ENCODE measurements around the gene CARMIL1. TPM values are rescaled to one million over a fixed set of nuclear protein-coding genes. Genes with fewer than 3 reads are reported as not detected.
"Not testable (repeated sequence)": the region's sequence is repeated elsewhere in the genome, so short reads cannot be mapped to it uniquely, and the experiment has no call there.

The CARMIL1 gene
- polyA plus RNA-seq, 1 donor = 2.2 TPM

DNA sequence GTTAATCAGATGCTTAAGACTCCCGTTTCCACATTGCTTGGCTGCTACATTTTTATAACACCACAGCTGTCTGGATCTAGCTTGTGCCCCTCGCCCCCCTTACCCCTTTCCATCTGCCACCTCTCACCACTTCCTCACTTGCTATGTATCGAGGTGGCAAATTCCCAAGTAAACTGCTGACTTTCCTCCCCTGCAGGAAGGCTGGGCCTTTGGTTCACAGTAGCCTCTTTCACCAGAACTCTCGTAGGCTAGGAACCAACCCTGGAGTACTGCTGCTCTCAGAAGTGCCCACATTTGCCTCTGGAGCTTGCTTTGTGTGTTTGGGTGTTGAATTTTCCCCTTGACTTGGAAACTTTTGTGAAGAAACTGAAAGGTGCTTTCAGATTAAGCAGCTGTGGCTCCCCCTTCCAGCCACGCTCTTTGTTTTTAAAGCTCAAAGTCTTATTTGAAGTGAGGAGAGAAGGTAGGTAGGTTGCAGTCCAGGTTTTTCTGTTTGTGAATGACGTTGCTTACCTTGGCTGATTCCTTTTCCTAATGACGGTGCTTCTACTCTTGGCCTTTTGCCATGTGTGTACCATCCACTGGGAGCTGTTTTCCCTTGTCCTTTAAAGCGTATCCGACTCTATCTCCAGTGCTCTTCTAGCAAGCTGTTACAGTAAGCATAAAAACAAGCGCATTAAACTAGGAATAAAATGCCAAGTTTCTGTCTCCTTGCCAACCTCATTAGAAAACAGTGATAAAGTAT, 90.4 kb downstream of the CARMIL1 start:
- DNase-seq (ENCODE audit: low read depth) = no peak

DNA sequence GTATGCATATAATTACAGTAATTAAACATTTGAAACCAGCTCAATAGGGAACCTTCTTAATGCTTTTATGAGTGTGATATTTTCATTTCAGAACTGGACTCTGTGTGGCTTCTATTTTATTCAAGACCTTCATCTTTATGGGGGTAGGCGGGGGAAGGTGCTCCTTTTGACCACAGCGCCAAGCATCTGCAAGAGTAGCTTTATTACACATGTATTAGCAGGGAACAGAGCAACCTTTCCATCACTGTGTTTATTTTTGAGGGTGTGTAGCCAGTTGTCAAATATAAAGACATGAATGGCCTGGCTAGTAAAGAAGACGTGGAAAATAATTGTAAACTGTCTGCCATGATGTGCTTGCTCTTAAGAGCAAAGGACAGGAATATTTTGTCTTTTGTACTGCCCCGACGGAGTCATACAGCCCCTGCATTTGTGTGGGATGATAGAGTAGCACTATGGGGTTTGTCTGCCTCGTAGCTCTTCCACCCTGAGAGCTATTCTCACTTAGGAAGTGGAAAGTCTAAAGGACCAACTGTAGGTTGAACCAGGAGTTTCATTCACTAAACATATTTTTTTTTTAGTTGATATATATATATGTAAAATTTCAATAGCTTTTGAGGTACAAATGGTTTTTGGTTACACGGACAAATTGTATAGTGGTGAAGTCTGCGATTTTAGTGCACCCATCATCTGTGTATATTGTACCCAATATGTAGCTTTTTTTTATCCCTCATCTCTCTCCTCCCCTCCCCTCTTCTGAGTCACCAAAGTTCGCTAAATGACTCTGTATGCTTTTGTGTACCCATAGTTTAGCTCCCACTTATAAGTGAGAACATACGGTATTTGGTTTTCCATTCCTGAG, 91.2 kb downstream of the CARMIL1 start:
- DNase-seq (ENCODE audit: low read depth) = no peak

DNA sequence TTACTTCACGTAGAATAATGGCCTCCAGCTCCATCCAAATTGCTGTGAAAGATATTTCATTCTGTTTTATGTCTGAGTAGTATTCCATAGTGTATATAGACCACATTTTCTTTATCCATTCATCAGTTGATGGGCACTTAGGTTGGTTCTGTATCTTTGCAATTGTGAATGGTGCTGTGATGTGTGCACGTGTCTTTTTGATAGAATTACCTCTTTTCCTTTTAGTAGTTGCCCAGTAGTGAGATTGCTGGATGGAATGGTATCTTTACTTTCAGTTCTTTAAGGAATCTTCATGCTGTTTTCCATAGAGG, 91.8 kb downstream of the CARMIL1 start:
- DNase-seq (ENCODE audit: low read depth) = no peak

DNA sequence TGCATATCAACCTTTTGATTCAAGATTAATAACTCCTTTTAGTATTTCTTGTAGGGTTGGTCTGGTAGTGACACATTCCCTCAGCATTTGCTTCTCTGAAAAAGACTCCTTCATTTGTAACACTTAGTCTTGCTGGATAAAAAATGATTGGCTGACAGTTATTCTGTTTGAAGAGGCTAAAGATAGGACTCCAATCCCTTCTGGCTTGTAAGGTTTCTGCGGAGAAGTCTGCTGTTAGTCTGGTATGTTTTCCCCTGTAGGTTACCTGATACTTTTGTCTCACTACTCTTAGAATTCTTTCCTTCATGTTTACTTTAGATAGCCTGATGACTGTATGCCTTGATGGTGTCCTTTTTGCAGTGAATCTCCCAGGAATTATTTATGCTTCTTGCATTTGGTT, 96.0 kb downstream of the CARMIL1 start:
- no peak for DNase-seq (ENCODE audit: low read depth)

DNA sequence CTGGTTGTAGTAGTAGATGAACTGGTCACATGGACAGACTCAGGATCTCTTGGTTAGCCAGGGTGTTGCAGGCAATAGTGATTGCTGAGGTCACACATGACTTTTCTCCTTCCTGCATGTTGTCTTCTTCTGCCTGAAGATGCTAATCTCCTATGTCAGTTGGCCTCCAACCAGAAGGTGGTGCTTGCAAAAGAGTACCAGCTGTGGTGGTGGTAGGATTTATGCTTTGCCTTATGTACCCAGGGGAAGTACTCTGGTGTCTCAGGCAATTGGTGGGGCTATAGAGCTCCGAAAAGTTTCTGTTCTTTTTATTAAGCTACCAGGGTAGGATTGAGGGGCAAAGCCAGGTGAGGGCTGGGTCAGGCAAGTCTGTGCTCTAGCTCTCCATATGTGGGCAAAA, 98.5 kb downstream of the CARMIL1 start:
- DNase-seq (ENCODE audit: low read depth) = no peak

DNA sequence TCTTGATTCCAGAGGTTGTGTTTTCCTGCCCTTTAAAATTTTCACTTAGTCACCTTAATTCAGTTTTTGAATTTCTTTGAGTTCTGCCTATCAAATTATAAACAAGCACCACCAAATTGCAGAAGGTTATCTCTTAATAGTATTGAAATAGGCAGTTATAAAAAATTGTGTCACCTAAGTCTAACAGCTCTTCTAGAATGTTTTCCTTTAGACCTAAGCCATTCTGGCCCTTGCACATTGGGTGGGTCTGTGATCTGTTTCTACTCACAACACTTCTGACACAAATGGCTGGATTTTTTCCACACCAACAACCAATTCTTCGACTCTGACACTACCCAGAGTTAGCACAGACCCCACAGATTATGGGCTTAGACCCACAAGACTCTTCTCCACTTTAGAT, 101.9 kb downstream of the CARMIL1 start:
- DNase-seq (ENCODE audit: low read depth) = no peak

DNA sequence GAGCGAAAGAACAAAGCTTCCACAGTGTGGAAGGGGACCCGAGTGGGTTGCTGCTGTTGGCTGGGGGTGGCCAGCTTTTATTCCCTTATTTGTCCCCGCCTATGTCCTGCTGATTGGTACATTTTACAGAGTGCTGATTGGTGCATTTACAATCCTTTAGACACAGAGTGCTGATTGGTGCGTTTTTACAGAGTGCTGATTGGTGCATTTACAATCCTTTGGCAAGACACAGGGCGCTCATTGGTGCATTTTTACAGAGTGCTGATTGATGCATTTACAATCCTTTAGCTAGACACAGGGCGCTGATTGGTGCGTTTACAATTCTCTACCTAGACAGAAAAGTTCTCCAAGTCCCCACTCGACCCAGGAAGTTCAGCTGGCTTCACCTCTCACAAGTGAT, 103.3 kb downstream of the CARMIL1 start:
- DNase-seq (ENCODE audit: low read depth) = not testable (repeated sequence)

DNA sequence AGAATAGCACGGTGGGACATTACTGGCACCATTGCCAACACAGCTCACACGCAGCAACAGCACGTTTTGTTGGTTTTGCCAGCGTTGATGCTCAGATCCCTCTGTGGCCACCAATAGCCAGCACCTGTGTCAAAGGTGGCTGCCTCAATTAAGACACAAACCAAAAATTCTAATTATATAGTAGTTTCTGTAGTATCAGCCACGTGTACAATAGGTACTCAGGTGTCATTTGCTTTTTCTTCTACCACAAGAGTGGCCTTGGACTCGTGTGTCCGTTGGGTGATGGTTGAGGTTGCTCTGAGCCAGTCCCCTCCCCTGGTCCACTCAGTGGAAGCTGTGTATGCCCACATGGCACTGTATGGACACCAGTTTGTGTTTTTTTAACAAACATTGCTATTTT, 105.1 kb downstream of the CARMIL1 start:
- no peak for DNase-seq (ENCODE audit: low read depth)

DNA sequence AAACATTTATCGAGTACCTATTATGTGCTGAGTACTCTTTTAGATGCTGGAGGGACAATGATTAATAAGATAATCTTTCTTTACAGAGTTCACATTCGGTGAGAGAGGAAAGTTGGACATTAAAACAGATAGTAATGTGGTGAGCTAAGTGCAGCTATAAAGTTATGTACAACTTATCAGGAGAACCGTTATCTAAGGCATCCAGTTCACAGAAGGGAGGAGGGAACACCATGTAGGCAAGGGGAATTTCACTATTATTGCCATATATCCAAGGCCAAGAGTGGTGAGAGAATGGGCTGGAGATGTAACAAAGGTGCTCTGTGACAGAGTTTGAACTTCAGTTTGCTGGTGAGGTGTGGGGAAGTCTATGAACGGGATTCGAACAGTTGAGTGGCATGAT, 105.8 kb downstream of the CARMIL1 start:
- no peak for DNase-seq (ENCODE audit: low read depth)

DNA sequence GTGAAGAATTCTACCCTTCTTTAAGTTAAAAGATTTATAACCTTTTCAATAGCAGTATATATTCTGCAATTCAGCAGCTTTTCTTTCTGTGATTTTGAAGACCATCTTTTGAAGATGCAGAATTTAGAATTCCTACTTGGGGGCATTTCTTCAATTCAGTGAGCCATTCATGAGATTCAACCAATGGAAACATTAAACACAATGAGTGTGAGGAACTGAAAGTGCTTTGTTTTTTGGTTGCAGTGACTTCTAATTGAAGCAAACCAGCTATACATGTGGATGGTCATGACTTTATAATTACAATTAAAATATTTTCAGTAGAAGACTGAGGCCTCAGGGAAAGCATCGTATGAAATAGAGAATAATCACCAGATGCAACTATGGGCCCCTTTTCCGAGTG, 108.3 kb downstream of the CARMIL1 start:
- no peak for DNase-seq (ENCODE audit: low read depth)

DNA sequence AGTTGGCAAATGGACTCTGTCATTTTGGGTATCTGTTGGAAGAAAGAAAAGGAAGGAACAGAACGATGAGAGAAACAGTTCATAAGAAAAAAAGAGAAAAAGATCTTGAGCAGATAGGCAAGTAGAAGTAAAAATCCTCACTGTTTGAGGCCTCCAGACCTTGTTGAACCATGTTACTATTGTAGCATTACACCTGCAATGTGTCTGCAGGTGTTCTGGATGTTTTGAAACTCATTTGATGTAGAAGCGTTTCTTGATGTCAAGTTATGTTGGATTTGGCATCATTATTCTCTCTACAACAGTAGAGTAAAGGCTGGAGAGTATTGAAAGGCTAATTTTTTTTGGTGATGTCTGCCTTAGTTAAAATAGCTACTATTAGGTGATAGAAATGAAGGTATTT, 108.7 kb downstream of the CARMIL1 start:
- DNase-seq (ENCODE audit: low read depth) = no peak

DNA sequence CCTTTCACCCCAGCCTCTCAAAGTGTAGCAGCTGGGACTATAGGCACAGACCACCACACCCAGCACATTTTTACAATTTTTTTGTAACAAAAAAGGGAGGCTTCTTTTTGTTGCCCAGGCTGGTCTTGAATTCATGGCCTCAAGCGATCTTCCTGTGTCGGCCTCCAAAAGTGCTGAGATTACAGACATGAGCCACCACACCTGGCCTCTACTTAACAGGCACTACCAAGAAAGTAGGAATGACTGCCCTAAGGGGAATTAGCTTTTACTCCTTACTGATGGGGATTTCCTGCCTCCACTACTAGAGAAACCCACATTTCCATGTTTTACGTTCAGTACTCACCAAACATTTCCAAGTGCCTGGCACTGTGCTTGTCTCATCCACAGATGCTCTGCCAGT, 109.6 kb downstream of the CARMIL1 start:
- DNase-seq (ENCODE audit: low read depth) = no peak

DNA sequence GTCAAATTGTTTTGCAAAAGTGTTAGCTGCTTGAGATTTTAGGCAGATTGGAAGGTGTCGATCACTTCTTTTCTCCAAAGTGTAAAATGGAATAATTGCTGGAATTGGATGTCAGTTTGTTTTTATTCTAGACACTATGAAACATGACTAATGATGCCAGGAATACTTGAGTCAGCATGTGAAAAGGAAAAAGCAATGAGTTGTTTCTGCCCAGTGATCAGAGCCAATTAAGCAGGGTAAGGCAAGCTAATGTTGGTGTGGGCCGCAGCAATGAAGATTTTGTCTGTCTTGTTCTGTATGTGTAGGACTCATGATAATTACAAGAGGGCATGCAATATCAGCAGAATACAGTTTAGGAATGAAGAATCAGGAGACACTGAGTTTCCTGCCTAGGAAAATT, 110.3 kb downstream of the CARMIL1 start:
- DNase-seq (ENCODE audit: low read depth) = no peak

DNA sequence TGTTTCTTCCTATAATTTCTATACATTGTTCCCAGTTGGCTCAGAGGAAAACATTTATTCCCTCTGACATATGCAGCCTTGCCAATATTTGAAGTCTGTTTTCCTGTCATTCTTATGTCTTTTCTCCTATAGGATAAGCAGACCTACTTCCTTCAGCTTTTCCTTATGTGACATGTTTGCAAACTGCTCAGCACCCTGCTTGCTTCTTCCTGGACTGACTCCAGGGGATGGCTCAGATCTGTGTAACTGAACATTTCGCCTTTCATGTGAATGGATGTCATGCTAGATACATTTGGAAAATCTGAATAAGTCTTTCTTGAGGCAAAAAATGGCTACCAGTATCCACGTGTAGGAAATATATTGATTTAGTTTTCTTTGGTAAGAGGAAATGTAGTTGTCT, 113.2 kb downstream of the CARMIL1 start:
- DNase-seq (ENCODE audit: low read depth) = no peak

DNA sequence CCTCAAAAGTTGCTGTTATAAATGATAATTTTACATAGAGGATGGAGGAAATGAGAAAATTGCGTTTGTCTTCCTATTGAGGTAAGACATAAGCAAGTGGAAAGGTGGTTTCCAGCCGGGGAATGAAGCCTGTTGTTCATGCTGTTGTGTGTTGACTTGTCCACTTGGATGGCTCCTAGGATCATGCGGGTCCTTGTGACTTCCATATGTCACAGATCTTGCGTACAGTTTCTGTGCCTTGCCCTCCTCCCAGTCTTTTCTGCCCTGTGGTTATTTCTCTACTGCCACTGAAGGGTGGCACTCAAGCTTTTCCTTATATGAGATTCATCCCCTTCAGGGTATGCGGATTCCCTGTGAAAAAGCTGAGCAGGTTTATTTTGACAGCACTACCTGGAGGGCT, 116.6 kb downstream of the CARMIL1 start:
- no peak for DNase-seq (ENCODE audit: low read depth)

DNA sequence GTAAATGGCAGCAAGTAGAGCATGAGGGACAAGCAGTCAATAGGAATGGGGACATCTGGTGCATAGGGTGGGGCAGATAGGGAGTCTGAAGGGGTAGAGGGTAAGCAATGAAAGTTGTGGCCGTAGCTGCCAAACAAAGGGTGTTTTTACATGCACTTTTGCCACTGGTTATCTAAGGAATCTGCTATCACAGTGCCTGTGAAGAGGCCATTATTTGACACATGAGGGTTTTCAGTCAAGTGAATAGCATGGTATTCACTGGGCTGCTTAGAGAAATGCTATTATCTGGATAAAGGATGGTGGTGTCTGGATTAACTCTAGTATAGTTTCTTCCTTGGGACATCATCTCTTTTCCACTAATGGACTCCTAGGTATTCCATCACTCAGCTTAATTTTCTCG, 118.2 kb downstream of the CARMIL1 start:
- DNase-seq (ENCODE audit: low read depth) = no peak

DNA sequence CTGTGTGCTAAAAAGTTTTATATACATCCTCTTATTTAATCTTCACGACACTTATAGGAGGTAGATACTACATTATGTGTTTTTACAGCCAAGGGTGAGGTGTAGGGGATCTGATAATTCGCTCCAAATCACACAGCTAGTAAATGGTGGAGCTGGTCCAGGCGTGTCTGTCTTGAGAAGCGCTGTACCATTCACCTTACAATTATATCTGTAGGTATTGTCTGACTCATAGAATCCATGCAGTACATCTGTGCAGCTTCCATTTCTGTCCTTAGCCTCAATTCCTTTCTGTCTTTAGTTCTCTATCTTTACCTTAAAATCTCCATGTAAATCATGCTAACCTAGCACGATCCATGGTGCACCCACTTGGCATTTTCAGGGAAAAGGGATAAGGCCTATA, 120.7 kb downstream of the CARMIL1 start:
- no peak for DNase-seq (ENCODE audit: low read depth)

DNA sequence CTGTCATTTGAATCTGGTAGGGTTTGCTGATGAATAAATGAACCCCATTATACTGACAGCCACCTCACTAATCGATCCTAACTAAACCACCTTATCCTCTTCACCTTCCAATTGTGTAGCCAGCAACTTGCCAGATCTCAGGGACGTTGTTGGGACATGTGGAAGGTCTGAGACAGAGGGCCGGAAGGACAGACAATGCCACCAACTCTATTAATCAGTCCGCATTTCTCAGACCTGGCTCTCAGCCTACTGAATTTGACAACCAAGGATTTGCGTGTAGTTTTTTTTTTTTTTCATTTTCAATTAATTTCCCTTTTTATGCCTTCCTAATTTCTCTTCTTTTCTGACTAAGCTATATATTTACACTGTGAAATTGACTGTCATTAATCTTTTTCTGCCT, 122.5 kb downstream of the CARMIL1 start:
- DNase-seq (ENCODE audit: low read depth) = no peak

DNA sequence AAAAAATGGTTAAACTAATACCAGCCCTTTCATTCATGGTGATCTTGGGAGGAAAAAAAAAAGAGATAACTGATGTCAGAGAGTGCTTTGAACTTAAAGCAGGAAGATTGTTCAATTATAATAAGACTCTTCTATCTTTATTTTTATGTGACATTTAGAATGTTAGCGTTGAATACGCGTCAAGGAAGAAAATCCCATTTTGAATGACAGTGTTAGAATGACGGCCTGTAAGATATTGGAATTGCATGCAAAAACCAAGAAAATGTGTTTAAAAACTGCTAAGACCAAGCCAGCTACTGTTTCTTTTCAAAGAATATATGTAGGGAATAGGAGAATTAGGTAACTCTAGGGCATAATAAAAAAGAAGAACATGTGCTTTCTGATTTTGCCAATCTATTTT, 123.0 kb downstream of the CARMIL1 start:
- no peak for DNase-seq (ENCODE audit: low read depth)

DNA sequence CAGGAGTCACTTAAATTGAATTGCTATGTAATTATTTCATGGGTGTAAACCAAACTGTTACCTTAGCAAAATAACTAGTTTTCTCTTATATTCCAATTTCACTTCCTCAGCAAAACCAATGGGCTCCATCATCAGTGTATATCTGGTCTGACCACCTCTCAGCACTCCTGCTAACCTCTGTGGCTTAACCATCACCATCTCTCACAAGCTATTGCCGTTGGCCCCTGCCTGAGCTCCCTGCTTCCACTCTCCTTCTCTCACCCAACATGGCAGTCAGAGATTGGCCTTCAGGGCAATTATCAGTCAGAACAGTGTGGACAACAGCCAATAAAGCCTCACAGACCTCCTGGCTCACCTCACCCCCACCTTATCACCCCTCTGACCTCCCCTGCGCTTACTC, 124.0 kb downstream of the CARMIL1 start:
- DNase-seq (ENCODE audit: low read depth) = no peak

DNA sequence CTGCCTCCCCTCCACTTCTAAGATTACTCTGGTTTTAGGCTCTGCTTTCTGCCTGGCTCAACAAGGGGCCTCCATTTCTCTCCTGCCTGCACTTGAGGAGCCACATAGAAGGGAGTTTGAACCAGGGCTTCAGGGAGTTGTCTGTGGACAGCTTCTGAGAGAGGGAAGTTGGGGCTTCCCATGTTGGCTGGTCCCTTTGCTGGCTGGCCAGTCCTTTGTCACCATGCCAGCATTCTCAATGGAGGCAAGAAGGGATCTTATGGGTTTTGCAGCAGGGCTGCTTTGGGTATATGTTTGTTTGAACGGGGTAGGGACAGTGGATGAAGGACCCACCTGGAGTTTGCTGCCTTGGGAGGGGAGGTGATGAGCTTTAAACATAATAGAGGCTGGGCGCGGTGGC, 124.9 kb downstream of the CARMIL1 start:
- DNase-seq (ENCODE audit: low read depth) = no peak

DNA sequence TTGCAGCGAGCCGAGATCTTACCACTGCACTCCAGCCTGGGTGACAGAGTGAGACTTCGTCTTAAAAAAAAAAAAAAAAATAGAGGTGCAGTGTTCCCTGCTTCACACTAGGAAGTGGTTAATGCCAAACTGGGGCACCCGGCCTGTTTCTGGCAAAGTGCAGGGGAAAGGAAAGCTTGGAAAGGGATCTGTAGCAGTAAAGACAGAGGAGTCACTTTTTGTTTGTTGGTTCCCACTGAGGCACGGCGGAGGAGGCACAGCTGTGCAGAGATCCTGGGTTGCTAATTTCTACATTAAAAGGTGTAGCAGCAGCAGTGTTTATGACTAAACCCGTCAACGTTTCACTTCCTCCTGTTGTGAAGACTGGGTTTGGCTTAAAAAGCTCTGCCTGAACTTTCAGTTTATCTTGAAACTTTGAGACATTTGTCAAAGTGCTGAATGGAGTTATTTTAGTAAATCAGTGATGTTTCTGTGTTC, 125.6 kb downstream of the CARMIL1 start:
- no peak for DNase-seq (ENCODE audit: low read depth)

DNA sequence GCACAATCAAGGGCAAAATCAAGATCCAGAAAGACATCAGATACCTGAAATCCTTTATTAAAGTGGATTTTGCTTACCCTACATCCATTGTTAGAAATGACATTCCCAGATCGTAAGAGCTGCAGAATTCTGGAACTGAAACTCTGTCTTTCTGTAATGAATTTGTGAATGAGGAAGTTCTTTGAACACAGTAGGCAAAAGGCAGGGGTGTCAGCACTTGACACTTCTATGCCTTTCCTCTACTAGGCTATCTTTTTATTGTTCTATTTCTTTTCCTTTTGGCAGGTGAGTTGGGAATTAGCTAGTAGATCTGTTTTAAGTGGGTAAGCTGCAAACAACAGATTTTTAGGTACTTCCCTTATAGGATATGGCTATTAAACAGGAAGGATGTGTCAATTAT, 126.3 kb downstream of the CARMIL1 start:
- no peak for DNase-seq (ENCODE audit: low read depth)
